ENCODE measurements around the gene MMP21.
A peak's percentile ranks its signal among the peaks of the same experiment; 100 is the strongest.

MMP21 gene, protein sequence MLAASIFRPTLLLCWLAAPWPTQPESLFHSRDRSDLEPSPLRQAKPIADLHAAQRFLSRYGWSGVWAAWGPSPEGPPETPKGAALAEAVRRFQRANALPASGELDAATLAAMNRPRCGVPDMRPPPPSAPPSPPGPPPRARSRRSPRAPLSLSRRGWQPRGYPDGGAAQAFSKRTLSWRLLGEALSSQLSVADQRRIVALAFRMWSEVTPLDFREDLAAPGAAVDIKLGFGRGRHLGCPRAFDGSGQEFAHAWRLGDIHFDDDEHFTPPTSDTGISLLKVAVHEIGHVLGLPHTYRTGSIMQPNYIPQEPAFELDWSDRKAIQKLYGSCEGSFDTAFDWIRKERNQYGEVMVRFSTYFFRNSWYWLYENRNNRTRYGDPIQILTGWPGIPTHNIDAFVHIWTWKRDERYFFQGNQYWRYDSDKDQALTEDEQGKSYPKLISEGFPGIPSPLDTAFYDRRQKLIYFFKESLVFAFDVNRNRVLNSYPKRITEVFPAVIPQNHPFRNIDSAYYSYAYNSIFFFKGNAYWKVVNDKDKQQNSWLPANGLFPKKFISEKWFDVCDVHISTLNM

DNA sequence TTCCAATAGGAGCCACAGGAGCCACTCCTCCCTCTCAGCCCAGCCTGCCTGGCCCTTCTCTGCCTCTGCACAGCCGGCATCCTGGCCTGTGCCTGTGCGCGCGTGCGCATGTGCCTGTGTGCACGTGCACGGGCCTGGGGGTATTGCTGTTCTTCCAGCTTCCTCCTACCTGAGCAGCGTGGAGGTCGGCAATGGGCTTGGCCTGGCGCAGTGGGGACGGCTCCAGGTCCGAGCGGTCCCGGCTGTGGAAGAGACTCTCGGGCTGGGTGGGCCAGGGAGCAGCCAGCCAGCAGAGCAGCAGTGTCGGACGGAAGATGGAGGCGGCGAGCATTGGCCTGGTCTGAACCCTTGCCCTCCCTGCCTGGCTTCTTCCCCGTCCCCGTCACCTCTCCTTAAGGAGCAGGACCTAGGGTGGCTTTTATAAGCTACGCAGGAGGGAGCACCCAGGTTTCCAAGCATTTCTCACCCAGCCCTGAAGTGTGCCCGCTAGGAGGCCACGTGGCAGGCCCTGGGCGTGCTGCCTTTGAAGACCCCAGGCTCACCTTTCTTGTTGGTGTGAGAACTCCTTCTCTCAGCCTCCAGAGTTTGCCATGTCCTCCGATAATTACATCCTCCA, at the start of gene MMP21:
TSS of gene MMP21 (minus strand) at position 331 of the 616 bp plus-strand sequence. CDS start at position 331, 0 bp downstream.
- DNase-seq, result no peak

DNA sequence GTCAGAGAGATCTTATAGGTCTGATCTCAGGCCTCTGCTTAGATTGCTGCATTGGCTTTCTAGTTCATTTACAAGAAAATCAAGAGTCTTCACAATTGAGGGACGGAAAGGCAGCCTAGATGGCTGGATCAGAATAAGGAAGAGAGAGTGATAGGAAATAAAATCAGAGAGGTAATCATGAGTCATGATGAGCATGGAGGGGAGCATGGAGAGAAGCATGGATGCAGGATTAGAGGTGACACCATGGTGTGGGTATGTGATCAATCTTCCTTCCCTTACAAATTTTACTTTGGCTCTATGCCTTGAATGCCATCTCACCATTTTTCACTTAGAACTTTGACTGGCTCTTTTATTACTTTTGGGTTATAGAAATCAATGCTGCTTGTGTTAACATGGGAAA, 49.1 kb upstream of the MMP21 start:
- no peak for DNase-seq

DNA sequence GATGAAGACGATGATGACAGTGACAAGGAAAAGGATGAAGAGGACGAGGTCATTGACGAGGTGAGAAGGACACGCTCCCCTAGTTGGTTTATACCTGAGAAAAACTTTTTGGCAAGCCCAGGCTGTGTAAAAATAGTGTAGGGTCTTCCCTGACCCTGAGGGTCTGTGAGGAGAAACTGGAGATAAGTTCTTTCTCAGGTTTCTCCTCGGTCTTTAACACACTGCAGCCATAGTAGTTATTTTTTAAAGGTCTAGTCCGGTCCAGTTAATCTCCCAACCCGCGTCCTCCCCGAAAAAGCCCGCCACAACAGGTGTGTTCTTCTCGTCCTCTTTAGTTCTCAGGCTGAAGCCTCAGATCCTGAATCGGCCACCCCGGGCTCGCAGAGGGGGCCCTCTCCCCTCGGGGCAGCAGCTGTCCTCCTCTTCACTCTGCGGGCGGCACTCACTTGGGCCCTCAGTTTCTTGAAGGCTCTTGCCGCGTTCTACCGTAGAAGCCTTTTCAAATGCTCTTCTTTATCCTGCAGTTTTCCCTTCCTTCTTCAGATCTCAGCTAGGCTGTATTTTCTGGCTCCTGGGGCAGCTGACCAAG, 48.1 kb upstream of the MMP21 start:
- no peak for DNase-seq

DNA sequence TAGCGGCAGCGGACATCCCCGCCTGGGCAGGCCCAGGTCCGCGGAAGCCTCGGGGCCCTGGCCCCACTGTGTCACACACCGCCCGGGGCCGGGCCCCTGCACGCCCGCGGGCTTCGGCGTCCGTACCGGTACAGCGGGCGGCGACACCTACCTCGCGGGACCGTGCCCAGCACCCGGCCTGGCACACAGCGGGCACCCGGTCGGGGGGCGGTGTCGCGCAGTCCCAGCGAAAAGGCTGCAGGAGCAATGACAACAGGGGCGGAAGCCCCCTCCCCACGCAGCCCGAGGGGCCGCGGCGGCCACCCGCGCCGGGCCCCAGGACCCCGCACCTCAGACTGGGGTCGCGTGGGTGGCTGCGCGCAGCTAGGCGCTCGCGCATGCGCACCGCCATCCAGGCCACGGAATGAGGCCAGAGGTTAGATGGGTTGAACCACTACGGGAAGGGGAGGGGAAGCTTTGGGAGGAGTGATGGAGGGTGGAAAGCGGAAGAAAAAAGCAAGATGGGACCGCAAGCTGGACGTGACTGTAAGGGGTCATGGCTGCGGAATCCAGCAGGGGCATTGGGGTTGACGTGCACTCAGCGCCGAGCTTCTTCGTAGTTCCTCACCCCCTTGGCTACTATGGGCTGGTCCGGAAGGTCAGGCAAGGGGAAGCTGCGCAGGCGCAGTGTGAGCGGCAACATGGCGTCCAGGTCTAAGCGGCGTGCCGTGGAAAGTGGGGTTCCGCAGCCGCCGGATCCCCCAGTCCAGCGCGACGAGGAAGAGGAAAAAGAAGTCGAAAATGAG, 47.4 kb upstream of the MMP21 start, which contains the start of the genes BCCIP and UROS:
TSS of gene BCCIP (plus strand) at position 669 of the 785 bp plus-strand sequence. CDS start at position 681, 12 bp downstream.
TSS of gene UROS (minus strand) at position 381 of the 785 bp plus-strand sequence. CDS start 6,759 bp downstream, outside the sequence.
- DNase-seq, result peak; percentile 94

DNA sequence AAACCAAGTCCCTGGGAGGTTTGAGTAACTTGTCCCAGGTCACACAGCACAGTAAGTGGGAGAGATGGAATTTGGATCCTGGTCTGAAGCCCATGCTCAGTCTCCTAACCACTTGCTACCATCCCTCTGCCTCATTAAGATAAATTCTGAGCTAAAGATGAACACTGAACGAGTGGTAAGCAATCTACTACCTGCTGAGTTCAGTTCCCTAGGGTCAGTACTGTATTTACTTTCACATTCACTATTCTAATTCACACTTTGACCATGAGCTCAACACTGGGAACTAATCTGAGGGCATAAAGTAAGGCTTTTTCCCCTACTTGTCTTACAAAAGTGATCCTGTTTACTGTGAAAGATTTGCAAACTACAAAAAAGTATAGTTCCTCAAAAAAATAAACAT, 45.1 kb upstream of the MMP21 start:
- DNase-seq, result no peak

DNA sequence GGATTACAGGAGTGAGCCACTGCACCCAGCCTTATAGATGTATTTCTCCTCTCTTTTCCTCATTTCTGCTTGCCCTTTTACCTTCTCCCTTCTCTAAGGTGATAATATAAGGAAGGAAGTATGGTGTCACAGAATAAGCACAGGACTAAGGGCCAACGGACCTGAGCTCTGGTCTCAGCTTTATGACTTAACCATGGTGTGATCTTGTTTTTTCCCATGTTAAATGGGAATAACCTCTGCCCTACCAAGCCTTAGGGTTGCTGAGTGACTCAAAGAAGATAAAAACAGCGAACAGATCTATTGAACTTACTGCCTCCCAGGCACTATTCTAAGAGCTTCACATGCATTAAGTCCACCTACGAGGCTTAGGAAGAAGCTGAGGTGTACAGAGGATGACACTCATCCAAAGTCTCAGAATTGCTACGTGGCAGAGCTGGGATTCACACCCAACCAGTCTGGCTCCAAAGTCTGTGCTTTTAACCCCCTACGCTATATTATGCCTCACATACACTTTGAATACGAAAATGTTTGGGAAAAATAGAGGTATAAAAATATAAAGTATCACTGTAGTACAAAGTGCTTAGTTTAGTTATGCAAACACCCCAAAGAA, 41.8 kb upstream of the MMP21 start:
- DNase-seq, result no peak

DNA sequence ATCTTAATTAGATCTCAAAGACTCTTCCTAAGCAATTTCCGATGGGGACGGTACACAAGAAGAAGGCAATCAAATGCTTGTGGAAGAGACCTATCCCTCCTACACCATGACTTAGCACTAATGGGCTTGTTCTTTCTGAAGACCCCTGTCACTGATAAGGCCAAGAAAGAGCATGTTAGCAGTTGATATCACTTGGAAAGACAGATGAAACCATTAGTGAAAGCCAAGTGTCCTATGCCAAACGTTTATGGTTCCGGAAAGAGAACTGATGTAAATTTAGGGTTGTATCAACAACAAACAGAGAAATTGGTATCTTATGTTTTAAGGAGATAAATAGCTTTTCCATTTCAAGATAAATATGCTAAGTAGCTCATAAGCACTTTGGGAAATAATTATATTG, 40.9 kb upstream of the MMP21 start:
- no peak for DNase-seq

DNA sequence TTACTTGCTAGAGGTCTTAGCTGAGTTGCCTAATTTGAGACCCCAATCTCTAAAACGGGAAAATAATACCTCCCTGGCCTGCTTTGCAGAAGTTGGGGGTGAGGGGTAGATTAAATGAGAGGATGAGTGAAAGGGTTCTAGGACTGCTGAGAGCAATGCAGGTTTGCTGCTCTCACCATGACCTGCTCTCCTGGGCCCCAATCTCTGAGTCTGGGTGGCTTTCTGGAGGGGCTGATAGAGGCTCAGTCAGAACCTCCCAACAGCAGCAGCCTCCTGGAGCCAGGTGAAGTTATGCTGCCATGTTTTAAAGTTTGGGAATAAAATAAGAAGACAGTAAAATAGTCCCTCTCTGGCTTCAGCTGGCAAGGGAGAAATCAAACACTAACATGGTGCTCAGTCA, 40.1 kb upstream of the MMP21 start:
- DNase-seq, result no peak

DNA sequence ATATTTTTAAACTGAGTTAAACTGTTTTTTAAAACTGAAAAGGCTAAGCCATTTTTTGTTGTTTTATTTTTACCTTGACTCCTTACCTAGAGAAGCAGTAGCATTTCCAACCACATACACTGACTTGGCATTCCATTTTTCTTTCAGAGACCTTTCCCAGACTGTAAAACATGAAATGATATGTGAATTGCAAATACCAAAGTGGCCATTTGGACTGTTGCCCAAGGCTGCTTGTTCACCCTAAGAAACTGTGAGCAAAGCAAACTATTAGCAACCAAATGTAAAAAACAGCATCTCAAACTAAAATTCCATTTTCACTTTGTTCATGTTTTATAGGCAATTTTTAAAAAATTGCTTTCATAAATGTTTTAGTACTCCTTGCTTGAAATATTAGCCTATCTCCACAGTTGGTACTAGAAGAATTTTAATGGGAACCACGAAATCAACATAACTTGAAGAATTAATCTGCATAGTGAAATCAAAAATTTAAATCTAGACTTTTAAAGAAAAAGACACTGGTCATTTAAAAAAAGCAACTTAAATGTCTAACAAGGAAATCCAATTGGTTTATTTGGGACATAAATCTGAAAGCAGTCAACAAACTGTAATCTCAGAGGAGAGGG, 36.6 kb upstream of the MMP21 start:
- DNase-seq, result no peak

DNA sequence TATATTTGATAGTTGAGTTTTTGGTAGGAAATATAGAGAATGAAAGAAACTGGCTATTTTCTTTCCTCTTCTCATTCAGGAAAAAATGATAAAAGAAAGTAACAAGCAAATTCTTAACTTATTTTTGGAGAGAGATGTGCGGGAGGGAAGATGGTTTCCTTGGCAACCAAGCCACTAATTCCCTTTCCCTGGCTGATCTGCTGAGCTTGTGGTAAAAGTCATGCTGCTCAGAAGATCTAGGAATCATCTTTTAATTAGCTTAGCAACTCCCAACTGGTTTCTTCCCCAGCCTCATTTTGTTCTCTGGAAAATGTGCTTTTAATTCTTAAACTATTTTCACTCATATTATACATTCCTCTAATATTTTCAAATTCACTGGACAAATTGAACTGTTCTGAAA, 35.6 kb upstream of the MMP21 start:
- DNase-seq, result no peak

DNA sequence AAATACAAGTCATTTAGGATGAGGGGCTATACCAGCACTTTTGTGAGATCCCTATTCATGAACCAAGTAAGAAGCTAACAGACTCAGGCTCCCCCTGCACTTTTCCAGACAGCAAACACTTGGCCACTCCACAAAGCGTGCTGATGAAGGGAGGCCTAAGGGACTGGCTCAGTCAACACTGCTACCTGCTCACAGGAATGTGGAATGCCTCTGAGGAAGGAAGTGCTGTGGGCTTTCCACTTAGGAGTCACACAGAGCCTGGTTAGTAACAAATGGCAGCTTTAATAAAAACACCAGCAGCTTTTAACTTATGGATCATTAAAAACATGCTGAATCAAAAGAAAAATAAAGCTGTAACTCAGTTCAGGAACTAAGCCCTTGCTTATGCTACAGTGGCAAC, 32.4 kb upstream of the MMP21 start:
- no peak for DNase-seq

DNA sequence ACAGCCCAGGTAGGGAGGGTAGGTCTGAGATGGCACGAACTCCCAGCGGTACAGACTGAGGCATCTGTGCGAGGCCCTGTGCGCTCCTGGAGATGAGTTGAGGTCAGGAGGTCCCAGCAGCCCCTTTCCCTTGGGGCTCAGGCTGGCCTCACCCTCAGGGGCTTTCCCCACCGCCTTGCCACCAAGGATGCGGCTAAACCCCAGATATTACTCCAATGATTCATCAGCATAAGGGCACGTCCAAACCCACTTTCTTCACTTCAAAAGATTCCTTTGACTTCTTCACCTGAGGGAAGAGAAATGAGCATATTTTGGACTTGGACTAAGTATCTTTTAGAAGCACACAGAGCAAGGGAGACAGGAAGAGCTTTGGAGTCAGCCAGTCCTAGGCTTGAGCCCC, 27.1 kb upstream of the MMP21 start:
- DNase-seq, result no peak

DNA sequence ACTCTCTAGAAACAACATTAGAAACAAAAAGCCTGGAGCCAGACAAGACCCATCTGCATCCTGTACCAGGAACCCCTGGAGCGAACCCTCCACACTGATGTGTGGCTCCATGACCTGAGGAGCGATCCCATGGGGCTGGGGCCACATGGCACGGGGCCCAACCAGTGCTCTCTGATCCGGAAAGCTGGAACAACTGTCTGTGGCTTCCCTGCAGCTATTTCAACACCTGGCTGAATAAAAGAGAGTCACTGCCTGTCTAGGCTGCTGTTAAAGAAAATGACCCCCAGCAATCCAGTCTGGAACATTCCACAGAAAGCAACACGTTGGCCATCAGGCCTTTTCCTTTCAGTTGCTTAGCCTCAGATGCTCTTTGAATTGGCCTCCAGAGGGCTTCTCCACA, 26.5 kb upstream of the MMP21 start:
- no peak for DNase-seq

DNA sequence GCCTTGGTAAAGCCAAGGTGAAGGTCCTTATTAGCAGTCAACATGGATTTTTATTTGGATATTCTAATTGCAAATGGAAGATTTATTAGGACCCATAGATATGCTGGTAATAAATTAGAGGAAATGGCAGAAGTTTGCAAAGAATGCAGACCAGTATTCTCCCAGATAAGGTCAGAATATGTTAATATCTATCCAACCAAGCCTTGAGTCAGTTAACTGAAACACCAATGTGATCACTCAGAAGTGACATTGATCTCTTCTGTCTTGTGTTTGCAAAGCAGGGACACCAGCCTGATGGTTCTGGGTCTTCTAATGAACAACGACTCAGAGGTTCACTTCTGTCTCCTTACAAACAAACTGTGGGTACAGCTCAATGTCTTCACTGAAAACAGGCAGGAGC, 26.0 kb upstream of the MMP21 start:
- no peak for DNase-seq

DNA sequence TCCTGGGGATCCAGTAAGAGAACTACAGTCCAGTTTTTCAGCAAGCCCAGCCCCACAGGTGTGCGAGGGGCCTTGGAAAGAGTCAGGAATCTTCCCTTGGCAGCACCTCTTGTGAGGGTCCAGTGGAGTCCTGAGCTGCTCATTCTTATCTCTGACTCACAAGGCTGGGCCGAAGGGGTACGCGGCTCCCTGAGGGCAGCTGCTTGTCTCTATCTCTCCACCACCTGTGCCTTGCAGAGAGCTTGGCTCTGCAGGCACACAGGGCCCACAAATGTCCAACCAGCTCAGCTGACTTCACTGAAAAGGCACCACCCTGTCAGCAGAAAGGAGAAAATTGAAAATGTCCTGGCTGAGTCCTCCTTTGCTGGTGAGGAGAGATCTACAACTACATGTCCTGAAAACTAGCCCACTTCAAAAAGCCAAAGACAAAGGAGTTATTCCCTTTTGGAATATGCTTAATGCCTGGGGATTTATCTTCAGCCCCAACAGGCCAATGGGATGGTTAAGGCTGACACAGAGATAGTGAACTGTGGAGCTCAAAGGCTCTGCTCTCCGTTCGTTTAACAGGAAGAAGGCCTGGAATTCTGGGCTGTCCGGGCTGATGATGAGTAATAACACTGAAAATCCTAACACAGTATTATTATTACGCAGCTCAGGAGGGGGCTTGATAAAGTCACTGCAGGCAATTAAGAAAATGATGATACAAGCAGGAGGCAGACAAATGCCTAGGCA, 24.0 kb upstream of the MMP21 start:
- no peak for DNase-seq

DNA sequence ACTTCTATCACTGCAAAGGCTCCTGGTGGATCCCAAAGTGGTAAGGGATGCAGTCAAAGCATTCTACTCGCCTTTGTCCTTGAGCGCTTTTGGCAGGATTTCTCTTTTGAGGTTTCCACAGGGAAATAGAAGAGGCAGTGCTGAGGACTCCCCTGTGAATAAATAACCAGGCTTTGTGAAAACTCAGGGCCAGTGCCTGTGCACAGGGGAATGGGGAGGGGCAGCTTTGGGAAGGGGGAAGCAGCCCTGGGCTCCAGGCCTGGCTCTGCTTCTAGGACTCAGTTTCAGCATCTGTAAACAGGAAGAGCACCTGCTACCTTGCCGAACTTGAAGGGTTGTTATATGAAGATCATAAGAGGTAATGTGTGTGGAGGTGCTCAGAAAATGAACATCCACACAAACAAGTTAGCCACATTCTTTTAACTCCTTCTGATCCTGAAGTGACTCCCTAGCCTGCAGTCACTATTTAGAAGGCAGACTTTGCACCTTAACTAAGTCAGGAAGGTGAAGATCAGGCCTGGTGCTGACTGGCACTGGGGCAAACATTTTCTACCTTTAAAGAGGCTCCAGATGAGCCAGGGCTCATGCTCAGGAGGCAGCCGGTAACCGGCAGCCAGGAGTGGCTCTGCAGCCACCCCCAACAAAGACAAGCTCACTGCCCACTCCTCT, 22.5 kb upstream of the MMP21 start:
- DNase-seq, result no peak

DNA sequence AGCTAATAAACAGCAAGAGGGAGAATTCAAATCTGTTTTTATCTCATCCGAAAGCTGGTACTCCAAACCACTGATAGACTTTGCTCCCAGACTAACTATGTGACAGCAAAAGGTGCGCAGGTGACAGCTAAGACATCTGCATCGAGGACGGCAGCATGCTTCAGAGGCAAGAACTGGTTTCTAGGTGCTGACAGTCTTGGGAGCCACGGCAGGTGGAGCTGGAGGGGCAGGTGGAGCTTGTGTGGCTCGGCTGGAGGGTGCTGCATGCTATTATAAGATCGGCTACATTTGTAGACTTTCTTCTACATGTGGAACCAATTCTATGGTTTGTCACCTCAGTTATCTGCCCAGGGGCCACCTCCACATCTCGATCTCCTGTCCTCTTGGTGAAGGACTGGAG, 21.8 kb upstream of the MMP21 start:
- no peak for DNase-seq

DNA sequence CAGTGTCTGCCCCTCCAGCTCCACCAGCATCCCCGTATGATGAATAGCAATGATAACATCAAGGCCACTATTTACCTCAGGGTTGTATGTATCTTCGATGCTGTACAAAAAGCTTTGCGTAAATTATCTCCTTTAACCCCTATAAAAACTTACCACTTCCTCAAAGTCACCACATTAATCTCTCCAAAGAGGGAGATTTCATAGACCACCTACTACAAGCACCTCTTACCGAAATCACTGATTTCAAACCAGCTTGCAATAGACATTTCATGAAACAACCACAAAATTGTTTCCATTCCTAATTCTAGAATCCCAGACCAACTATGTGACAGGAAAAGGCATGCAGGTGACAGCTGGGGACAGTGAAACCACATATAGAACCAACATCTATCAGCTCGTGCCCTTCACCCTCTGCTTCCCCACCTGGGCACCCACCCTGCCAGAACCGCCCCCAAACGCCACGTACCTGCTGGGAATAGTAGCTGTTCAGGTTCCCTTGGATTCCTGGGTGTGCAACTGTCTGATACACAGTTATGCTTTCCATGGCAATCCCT, 20.1 kb upstream of the MMP21 start:
- no peak for DNase-seq

DNA sequence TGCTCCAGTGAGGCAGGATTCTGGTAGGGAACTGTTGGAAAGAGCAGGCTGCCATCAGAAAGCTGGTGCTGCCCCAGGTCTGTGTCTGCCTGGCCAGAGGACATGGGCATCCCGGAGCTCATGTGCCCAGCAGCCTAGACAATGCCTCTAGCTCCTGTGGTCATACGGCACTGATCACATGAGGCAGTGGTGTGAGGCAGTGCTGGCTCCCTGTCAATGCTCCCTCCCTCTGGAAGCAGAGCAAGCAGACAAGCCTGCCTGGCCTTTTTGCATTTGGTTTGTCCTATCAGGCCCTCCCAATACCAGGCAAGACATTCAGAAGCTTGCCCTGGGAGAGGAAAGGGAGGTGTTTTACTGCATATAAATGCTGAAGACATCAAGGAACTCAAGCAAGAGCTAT, 19.5 kb upstream of the MMP21 start:
- DNase-seq, result no peak
